ENCODE results near the gene ATP2A2. TPM values are rescaled to one million over a fixed set of nuclear protein-coding genes. Genes with fewer than 3 reads are reported as not detected.

The ATP2A2 gene
- polyA plus RNA-seq, 3 donors from 2014 or later = 2.0 to 8.0 (median 2.5) TPM

DNA sequence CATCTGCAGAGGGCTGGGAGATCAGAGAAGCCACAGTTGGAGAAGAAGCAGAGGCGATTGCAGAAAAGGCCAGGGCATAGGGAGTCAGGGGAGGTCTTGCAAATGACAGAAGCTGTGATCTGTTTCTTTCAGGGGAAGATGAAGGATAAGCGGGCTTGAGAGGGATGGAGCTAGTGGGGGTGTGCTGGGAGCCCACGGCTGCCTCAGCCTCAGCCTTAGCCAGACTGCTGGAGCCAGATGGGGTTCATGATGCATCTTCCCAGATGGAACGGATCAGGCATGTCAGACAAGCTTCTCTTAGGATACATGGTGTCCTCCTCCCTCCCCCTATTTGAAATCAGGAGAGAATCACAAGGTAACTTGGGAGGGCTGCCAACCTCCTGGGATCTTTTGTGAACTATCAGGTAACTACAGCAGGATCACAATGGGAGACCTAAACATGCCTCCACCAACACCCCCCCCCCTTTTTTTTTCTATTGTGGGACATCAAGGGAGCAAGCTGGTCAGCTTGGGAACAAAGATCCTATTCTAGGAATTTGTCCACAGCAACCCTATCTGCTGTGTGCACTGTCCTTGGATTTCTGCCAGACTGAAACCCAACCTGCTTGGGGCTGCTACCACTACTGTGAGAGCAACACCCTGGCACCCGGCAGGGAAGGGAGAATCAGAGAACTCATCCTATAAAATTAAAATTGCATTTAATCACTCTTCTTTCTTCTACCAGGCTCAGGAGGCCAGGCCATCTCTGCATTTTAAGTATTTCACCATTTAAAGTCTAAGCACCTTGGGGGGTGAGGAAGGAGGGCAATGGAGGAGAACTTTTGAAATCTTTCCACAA lies 10.7 kb upstream of the ATP2A2 start:
- no peak for DNase-seq
- Mint-ChIP-seq H3K36me3 (no peaks in the 10 kb centered on the region), H3K4me3 (no peak overlapping the region), H3K4me1 (no peaks in the 10 kb centered on the region), H3K27me3 (ENCODE audit: low read depth in 3 of 3) (peaks cover 0 to 9% (median 2%) of the 10 kb centered on the region in 3 donors), H3K27ac (no peak overlapping the region), H3K9me3 (no peaks in the 10 kb centered on the region)

DNA sequence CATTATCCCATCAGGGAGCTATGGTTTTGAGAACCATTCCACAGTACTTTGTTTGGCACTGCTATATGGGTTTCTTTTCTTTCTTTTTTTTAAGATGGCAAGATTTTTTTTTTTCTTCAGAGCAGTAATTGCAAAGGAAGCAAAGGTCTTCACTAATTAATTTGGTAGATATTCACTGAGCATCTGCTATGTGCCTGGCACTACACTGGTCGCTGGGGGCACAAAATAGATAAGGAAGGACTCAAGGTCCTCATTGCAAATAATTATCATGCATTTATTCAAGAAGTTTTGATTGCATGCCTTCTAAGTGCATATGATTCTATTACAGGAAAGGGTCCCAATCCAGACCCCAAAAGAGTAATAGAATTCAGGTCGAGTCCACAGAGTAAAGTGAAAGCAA lies 10.0 kb upstream of the ATP2A2 start:
- Mint-ChIP-seq H3K4me3 (no peak overlapping the region), H3K36me3 (no peaks in the 10 kb centered on the region), H3K27ac (no peak overlapping the region), H3K4me1 (no peaks in the 10 kb centered on the region), H3K9me3 (no peaks in the 10 kb centered on the region), H3K27me3 (ENCODE audit: low read depth in 3 of 3) (peaks cover 0 to 9% (median 2%) of the 10 kb centered on the region in 3 donors)
- DNase-seq = no peak

DNA sequence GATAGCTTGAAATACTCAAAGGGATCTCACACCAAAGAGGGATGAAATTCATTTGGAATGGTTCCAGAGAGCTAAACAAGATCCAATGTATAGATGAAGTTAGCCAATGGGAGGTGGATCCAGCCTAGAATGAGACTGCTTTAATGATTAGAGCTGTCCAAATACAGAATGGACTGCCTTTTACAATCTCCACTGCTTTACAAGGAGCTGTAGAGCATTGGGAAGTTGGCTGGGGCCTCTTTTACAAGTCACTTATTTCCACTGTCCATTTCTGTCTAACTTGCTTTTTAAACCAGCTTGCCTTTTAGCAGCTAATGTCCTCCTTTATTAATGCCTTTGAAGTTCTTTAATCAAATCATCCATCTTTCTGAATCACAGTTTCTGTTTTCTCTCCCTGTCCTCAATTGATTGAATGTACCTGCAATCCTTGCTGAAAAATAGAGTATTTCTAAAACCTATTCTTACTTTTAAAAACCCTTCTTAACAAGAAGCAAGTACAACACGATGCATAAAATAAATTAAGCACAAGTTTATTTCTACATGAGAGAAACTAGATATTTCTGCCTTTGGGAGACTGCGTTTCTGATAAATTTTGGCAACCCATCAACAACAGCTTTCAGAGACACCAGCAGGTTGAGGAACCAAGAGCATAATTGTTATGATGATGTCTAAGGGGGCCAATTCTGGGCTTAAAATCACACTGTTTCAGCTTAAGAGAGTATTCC lies 3.4 kb upstream of the ATP2A2 start:
- H3K4me1 Mint-ChIP-seq = peaks cover 13 to 14% of the 10 kb centered on the region in 2 donors
- H3K36me3 Mint-ChIP-seq = no peaks in the 10 kb centered on the region
- no peak for DNase-seq
- H3K4me3 Mint-ChIP-seq = no peak overlapping the region
- H3K9me3 Mint-ChIP-seq = no peaks in the 10 kb centered on the region
- H3K27me3 Mint-ChIP-seq (ENCODE audit: low read depth in 3 of 3) = peaks cover 10 to 13% (median 12%) of the 10 kb centered on the region in 3 donors
- no peak overlapping the region for H3K27ac Mint-ChIP-seq

DNA sequence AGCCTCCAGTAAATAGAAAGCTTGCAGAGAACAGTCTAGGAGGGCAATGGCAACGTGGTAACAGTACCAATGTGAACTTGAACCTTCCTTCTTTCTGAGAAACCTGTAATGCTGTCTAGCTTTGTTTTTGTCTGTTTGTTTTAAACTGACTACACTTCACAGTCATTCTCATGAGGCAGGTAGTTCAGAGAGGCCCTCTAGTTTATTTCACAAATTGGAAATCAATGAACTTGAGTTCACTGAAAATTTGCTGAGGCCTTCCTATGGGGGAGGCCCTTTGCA lies 2.9 kb upstream of the ATP2A2 start:
- H3K36me3 Mint-ChIP-seq = peaks cover 0 to 3% (median 3%) of the 10 kb centered on the region in 3 donors

DNA sequence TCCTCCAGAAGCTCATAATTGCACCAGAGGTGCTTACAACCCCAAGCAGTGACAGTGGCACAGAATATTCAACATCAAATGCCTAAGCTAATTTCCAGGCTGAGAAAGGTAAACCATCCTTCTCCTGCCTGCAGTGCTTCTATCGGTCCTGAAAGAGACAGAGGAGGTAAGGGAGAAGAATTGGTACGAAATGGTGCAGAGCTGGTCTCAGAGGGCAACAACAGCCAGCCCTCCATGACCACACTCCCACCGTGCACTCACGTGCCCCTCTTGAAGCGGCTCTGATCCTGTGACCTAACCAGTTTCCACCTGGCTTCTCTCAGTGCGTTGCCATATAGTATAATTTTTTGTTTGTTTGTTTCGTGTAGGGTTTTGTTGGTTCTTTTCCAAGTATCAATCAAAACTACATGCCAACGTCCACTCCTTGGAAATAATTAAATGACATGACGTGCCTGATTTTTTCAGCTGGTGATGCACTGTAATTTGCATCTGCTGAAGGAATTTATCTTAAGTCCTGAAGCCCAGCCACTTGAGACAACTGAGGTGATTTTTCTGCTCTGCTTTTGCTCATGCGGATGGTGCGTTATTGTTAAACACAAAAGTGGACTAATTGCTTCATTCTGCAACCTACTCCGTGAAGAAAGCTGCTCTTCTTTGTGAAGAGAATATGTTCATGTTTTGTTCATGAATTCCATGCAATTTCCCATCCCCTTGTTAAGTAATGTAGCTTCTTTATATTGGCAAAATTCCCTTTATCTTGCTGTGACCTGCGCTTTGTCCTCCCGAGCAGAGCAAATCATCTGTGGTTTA lies 1.3 kb upstream of the ATP2A2 start:
- Mint-ChIP-seq H3K27me3 (ENCODE audit: low read depth in 3 of 3) (peaks cover 10 to 13% (median 12%) of the 10 kb centered on the region in 3 donors), H3K27ac (peak overlapping the region; percentile 55 to 93 (median 82)), H3K9me3 (no peaks in the 10 kb centered on the region), H3K36me3 (peaks cover 5 to 9% (median 7%) of the 10 kb centered on the region in 3 donors), H3K4me1 (peaks cover 33 to 35% of the 10 kb centered on the region in 2 donors), H3K4me3 (peak overlapping the region; percentile 86 to 94 (median 90))
- no peak for DNase-seq

More for the DNA sequence above, 2.9 kb upstream of the ATP2A2 start:
- Mint-ChIP-seq H3K4me3 (peak overlapping the region in 2 of 5 donors; percentile 38 to 41), H3K27ac (peak overlapping the region in 2 of 6 donors; percentile 16 to 62), H3K4me1 (peaks cover 18 to 19% of the 10 kb centered on the region in 2 donors), H3K27me3 (ENCODE audit: low read depth in 3 of 3) (peaks cover 10 to 13% (median 12%) of the 10 kb centered on the region in 3 donors), H3K9me3 (no peaks in the 10 kb centered on the region)
- no peak for DNase-seq

DNA sequence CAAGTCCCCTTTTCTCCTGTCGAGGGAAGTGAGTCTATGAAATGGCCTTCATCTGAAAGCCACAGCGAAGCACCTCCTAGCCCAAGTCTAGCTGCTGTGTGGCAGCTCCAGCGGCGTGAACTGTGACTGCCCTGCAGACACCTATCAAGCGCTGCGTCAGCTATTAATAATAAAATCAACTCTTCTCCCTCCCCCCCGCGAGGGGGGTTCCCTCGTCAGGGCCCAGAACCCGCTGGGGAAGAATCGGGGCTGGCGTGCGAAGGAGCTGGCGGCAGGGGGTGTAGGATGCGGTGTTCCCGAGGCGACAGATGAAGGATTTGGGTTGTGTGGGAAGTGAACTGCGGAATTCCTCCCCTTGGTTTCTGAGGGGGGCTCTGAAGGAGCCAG lies 662 bp upstream of the ATP2A2 start:
- Mint-ChIP-seq H3K36me3 (peaks cover 5 to 12% (median 10%) of the 10 kb centered on the region in 3 donors), H3K4me1 (peaks cover 39 to 41% of the 10 kb centered on the region in 2 donors), H3K4me3 (peak overlapping the region; percentile 86 to 94 (median 90)), H3K27ac (peak overlapping the region; percentile 55 to 93 (median 82)), H3K27me3 (ENCODE audit: low read depth in 3 of 3) (peaks cover 10 to 13% (median 12%) of the 10 kb centered on the region in 3 donors), H3K9me3 (no peaks in the 10 kb centered on the region)
- DNase-seq = peak in 2 of 3 donors; percentile 52 to 55

DNA sequence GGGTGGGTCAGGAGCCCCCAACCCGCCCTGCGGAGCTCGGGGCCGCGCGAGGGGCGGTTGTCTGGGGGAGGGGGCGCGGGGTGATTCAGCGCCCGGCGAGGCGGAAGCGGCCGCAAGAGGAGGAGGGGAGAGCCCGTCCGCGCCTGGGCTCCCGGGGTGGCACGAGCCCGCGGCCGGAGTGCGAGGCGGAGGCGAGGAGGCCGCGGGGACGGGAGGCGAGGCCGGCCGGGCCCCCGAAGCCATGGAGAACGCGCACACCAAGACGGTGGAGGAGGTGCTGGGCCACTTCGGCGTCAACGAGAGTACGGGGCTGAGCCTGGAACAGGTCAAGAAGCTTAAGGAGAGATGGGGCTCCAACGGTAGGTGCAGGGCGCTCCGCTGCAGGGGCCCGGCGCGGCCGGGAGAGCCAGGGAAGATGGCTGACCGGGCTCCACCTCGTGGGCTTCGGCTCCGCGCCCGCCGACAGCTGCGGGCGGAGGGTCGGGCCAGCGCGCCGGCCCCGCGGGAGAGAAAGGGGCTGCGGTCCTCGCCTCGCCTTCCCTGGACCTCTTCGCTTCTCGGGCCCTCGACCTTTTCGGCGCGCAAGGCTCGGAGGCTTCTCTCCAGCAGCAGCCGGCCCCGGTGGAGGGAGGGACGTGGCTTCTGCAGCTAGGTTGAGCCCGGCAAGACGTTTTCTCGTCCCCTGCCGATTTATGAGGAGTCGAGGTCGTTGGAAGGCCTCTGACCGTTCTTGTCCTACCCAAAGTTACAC lies 677 bp downstream of the ATP2A2 start:
- H3K36me3 Mint-ChIP-seq = peaks cover 5 to 13% (median 12%) of the 10 kb centered on the region in 3 donors
- H3K4me1 Mint-ChIP-seq = peaks cover 51 to 54% of the 10 kb centered on the region in 2 donors
- peak overlapping the region; percentile 91 to 95 (median 93) for H3K27ac Mint-ChIP-seq
- no peaks in the 10 kb centered on the region for H3K9me3 Mint-ChIP-seq
- peaks cover 10 to 13% (median 12%) of the 10 kb centered on the region in 3 donors for H3K27me3 Mint-ChIP-seq (ENCODE audit: low read depth in 3 of 3)
- peak; percentile 29 to 46 (median 43) for DNase-seq
- H3K4me3 Mint-ChIP-seq = peak overlapping the region; percentile 91 to 94 (median 93)

DNA sequence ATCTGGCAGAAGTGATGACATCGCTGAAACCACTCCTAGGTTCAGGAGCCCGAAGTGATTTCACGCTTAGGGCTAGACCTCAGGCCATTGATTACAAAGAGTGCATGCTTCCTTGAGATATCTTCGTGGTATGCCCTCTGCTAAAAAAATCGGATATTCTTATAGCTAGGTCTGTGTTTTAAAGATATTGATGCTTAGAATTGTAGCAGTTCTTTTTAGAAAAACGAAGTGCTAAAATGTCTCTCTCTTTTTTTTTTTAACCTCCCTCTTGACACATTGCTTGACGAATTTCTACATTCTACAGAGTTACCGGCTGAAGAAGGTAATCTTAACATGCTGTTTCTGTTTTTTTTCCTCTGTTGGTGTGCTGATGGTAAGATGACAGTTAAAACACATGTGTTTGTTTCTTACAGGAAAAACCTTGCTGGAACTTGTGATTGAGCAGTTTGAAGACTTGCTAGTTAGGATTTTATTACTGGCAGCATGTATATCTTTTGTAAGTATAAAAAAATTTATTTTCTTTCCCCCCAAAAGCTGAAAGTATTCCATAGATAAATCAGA lies 1.3 kb downstream of the ATP2A2 start:
- H3K36me3 Mint-ChIP-seq = peaks cover 5 to 13% (median 12%) of the 10 kb centered on the region in 3 donors
- DNase-seq = no peak
- H3K4me1 Mint-ChIP-seq = peaks cover 56 to 61% of the 10 kb centered on the region in 2 donors
- peaks cover 10 to 13% (median 12%) of the 10 kb centered on the region in 3 donors for H3K27me3 Mint-ChIP-seq (ENCODE audit: low read depth in 3 of 3)
- no peaks in the 10 kb centered on the region for H3K9me3 Mint-ChIP-seq
- peak overlapping the region; percentile 91 to 94 (median 93) for H3K4me3 Mint-ChIP-seq
- H3K27ac Mint-ChIP-seq = peak overlapping the region; percentile 91 to 95 (median 93)

DNA sequence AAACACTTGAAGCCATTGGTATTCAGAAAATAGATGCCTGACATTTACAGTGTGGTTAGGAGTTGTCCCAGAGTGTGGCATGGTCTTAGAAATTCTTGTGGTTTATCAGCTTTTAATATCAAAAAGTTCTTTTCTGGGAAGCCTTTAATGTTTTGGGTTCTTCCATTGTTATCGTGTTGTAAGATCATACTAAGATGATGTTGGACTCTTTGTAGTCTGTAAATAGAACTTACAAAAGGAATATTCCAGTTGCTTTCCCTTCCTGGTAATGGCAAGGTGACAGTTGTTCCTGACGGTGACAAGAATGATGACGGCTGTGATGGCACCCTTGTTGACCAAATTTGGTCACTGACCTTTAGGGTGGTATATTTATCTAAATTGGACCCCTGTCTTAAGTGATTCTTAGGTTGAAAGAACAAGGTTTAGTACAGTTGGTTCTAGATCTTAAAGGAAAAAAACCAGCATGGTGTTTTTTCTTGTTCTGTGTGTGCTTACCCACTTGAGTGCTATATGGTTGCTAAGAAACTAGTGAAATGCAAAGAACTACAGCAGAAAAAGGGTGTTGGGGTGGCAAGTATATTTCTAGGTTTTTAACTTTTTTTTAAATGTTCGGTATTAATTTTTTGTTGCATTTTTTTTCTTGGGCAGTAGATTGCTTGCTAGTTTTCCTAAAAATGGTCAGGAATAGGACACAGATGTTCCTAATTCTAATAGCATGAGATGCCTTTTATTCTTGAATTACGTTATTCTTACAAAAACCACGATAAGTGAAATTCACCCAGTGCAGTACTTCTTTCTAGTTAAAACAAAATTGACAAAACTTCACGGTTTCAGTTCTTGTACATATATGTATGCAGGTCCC lies 2.1 kb downstream of the ATP2A2 start:
- DNase-seq = no peak
- Mint-ChIP-seq H3K27ac (peak overlapping the region; percentile 40 to 95 (median 92)), H3K9me3 (no peaks in the 10 kb centered on the region), H3K4me1 (peaks cover 59 to 66% of the 10 kb centered on the region in 2 donors), H3K27me3 (ENCODE audit: low read depth in 3 of 3) (peaks cover 10 to 13% (median 12%) of the 10 kb centered on the region in 3 donors), H3K36me3 (peaks cover 5 to 13% (median 12%) of the 10 kb centered on the region in 3 donors), H3K4me3 (peak overlapping the region; percentile 91 to 94 (median 93))

DNA sequence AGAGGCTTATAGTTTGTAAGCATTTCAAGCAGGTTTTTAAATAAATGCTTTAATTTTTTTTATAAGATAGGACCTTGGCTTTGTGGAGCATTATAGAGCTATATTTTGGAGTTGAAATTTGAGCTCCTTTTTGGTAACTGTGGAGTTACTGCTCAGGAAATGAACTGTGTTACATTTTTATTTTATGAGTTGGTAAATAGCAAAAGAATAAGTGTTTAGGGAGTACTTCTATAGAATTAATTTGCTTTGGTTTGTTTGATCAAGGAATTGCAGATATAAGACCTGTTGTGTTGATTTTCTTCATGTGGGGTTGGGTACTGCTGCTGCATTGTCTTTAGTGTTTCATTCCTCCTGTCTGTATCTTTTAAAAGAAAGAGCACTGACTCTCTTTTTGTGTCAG lies 3.5 kb downstream of the ATP2A2 start:
- peak overlapping the region in 4 of 6 donors; percentile 12 to 41 (median 35) for H3K27ac Mint-ChIP-seq
- no peak for DNase-seq
- H3K4me1 Mint-ChIP-seq = peaks cover 69 to 80% of the 10 kb centered on the region in 2 donors
- H3K27me3 Mint-ChIP-seq (ENCODE audit: low read depth in 3 of 3) = peaks cover 9 to 13% (median 10%) of the 10 kb centered on the region in 3 donors
- peak overlapping the region; percentile 17 to 93 (median 28) for H3K4me3 Mint-ChIP-seq
- H3K9me3 Mint-ChIP-seq = no peaks in the 10 kb centered on the region
- H3K36me3 Mint-ChIP-seq = peaks cover 5 to 19% (median 12%) of the 10 kb centered on the region in 3 donors

DNA sequence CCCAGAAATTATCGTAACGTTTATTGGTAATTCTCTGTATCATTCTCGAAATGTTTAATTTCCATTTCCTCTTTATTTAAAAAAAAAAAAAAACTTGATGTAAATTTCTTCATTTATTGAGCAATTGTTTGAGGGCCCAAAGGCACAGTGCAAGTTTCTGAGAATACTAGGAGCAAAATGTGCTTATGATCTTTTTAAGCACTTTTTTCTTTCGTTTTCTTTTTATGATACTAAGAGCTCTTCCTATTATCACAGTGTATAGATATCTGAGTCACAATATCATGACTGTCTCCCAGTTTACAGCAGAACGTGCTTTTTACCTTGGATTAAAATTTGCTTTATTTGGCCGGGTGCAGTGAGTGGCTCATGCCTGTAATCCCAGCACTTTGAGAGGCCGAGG lies 5.6 kb downstream of the ATP2A2 start:
- Mint-ChIP-seq H3K27me3 (ENCODE audit: low read depth in 3 of 3) (peaks cover 3 to 7% (median 6%) of the 10 kb centered on the region in 3 donors), H3K27ac (peak overlapping the region in 2 of 6 donors; percentile 27 to 29), H3K36me3 (peaks cover 5 to 19% (median 12%) of the 10 kb centered on the region in 3 donors), H3K4me1 (peaks cover 76 to 85% of the 10 kb centered on the region in 2 donors), H3K9me3 (no peaks in the 10 kb centered on the region), H3K4me3 (peak overlapping the region in 1 of 5 donors; percentile 74)
- DNase-seq = no peak

DNA sequence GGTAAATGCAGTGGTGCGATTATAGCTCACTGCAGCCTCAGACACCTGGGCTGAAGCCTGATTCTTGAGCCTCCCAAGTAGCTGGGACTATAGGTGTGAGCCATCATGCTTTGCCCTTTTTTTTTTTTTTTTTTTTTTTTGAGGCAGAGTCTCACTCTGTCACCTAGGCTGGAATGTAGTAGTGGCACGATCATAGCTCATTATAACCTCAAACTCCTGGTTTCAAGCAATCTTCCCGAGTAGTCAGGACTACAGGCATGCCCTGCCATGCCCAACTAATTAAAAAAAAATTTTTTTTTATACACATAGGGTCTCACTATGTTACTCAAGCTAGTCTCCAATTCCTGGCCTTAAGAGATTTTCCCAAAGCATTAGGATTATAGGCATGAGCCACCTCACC lies 6.9 kb downstream of the ATP2A2 start:
- H3K4me3 Mint-ChIP-seq = no peak overlapping the region

More for the DNA sequence above, 6.9 kb downstream of the ATP2A2 start:
- H3K36me3 Mint-ChIP-seq = peaks cover 5 to 22% (median 11%) of the 10 kb centered on the region in 3 donors
- H3K27ac Mint-ChIP-seq = no peak overlapping the region
- DNase-seq = no peak
- peaks cover 0 to 1% (median 0%) of the 10 kb centered on the region in 3 donors for H3K27me3 Mint-ChIP-seq (ENCODE audit: low read depth in 3 of 3)
- peaks cover 71 to 81% of the 10 kb centered on the region in 2 donors for H3K4me1 Mint-ChIP-seq
- no peaks in the 10 kb centered on the region for H3K9me3 Mint-ChIP-seq
